HEK293 (cell line): ENCODE measurements around the gene PWWP2B.

Experiments used
- GFI1B ChIP-seq: fragments of 450-650 bp; formaldehyde crosslinking; IDR thresholded peaks from 2 replicates; pipeline ENCODE4 v1.5.1; 2016; ENCODE audit warnings: missing biosample characterization, missing genetic modification characterization
- GLIS1 ChIP-seq: fragments of 450-650 bp; formaldehyde crosslinking; IDR thresholded peaks from 2 replicates; pipeline ENCODE4 v1.5.1; 2016; ENCODE audit warnings: missing biosample characterization, missing genetic modification characterization
- HIC1 ChIP-seq: fragments of 450-650 bp; formaldehyde crosslinking; IDR thresholded peaks from 2 replicates; pipeline ENCODE4 v1.5.1; 2016; ENCODE audit warnings: missing biosample characterization, missing genetic modification characterization
- IKZF3 ChIP-seq: fragments of 450-650 bp; IDR thresholded peaks from 2 replicates; pipeline ENCODE4 v1.5.0; 2018; ENCODE audit warnings: missing biosample characterization, mild to moderate bottlenecking, missing genetic modification characterization, moderate library complexity
- MEIS1 ChIP-seq: sonication (generic); formaldehyde crosslinking; IDR thresholded peaks from 2 replicates; pipeline ENCODE4 v1.8.1; 2022; ENCODE audit warnings: missing genetic modification reagents, mild to moderate bottlenecking, borderline replicate concordance
- MZF1 ChIP-seq: fragments of 450-650 bp; formaldehyde crosslinking; IDR thresholded peaks from 2 replicates; pipeline ENCODE4 v1.5.1; 2017; ENCODE audit warnings: missing biosample characterization, missing genetic modification characterization, borderline replicate concordance
- PATZ1 ChIP-seq: fragments of 450-650 bp; formaldehyde crosslinking; IDR thresholded peaks from 2 replicates; pipeline ENCODE4 v1.5.1; 2016; ENCODE audit warnings: missing biosample characterization, missing genetic modification characterization
- PBX3 ChIP-seq: sonication (generic); formaldehyde crosslinking; IDR thresholded peaks from 2 replicates; pipeline ENCODE4 v1.8.1; 2022; ENCODE audit warnings: mild to moderate bottlenecking, moderate library complexity, missing genetic modification reagents
- TCF7L2 ChIP-seq: IDR thresholded peaks from 2 replicates; pipeline ENCODE4 v1.6.1; 2011; ENCODE audit warnings: low read depth, mild to moderate bottlenecking, inconsistent platforms, low read length, moderate library complexity, borderline replicate concordance
- ZBTB6 ChIP-seq: fragments of 450-650 bp; formaldehyde crosslinking; IDR thresholded peaks from 2 replicates; pipeline ENCODE4 v1.5.1; 2017; ENCODE audit warnings: missing biosample characterization, missing genetic modification characterization
- ZFP69B ChIP-seq: fragments of 450-650 bp; formaldehyde crosslinking; IDR thresholded peaks from 2 replicates; pipeline ENCODE4 v1.5.1; 2016; ENCODE audit warnings: missing biosample characterization, missing genetic modification characterization
- ZNF155 ChIP-seq: fragments of 450-650 bp; formaldehyde crosslinking; IDR thresholded peaks from 2 replicates; pipeline ENCODE4 v1.5.1; 2016; ENCODE audit warnings: missing biosample characterization, missing genetic modification characterization
- ZNF19 ChIP-seq: fragments of 450-650 bp; formaldehyde crosslinking; IDR thresholded peaks from 2 replicates; pipeline ENCODE4; 2016; ENCODE audit warnings: missing biosample characterization, missing genetic modification characterization, low read depth
- ZNF2 ChIP-seq: fragments of 450-650 bp; formaldehyde crosslinking; IDR thresholded peaks from 2 replicates; pipeline ENCODE4 v1.5.1; 2016; ENCODE audit warnings: missing biosample characterization, missing genetic modification characterization
- ZNF202 ChIP-seq: fragments of 450-650 bp; formaldehyde crosslinking; IDR thresholded peaks from 2 replicates; pipeline ENCODE4 v1.5.1; 2016; ENCODE audit warnings: missing biosample characterization, missing genetic modification characterization, borderline replicate concordance
- ZNF214 ChIP-seq: fragments of 450-650 bp; formaldehyde crosslinking; IDR thresholded peaks from 2 replicates; pipeline ENCODE4 v1.5.1; 2017; ENCODE audit warnings: missing biosample characterization, mild to moderate bottlenecking, missing genetic modification characterization, borderline replicate concordance
- ZNF394 ChIP-seq: fragments of 450-650 bp; formaldehyde crosslinking; IDR thresholded peaks from 2 replicates; pipeline ENCODE4 v1.5.1; 2016; ENCODE audit warnings: missing biosample characterization, missing genetic modification characterization, mild to moderate bottlenecking, moderate library complexity, borderline replicate concordance
- ZNF416 ChIP-seq: fragments of 450-650 bp; formaldehyde crosslinking; IDR thresholded peaks from 2 replicates; pipeline ENCODE4 v1.5.1; 2016; ENCODE audit warnings: missing biosample characterization, missing genetic modification characterization
- ZNF433 ChIP-seq: fragments of 450-650 bp; formaldehyde crosslinking; IDR thresholded peaks from 2 replicates; pipeline ENCODE4 v1.5.1; 2016; ENCODE audit warnings: missing biosample characterization, missing genetic modification characterization, low read depth
- ZNF510 ChIP-seq: fragments of 450-650 bp; formaldehyde crosslinking; IDR thresholded peaks from 2 replicates; pipeline ENCODE4 v1.5.1; 2018; ENCODE audit warnings: mild to moderate bottlenecking, missing genetic modification characterization, missing biosample characterization; ENCODE audit not compliant: insufficient replicate concordance
- ZNF521 ChIP-seq: fragments of 450-650 bp; formaldehyde crosslinking; IDR thresholded peaks from 2 replicates; pipeline ENCODE4 v1.5.1; 2017; ENCODE audit warnings: missing biosample characterization, mild to moderate bottlenecking, missing genetic modification characterization
- ZNF623 ChIP-seq: fragments of 450-650 bp; formaldehyde crosslinking; IDR thresholded peaks from 2 replicates; pipeline ENCODE4 v1.5.1; 2016; ENCODE audit warnings: missing biosample characterization, missing genetic modification characterization
- ZNF629 ChIP-seq: fragments of 450-650 bp; formaldehyde crosslinking; IDR thresholded peaks from 2 replicates; pipeline ENCODE4 v1.5.1; 2017; ENCODE audit warnings: missing biosample characterization, missing genetic modification characterization
- ZNF658 ChIP-seq: fragments of 450-650 bp; formaldehyde crosslinking; IDR thresholded peaks from 2 replicates; pipeline ENCODE4; 2016; ENCODE audit warnings: missing biosample characterization, missing genetic modification characterization
- ZNF768 ChIP-seq: fragments of 450-650 bp; formaldehyde crosslinking; IDR thresholded peaks from 2 replicates; pipeline ENCODE4 v1.5.1; 2018; ENCODE audit warnings: missing biosample characterization, mild to moderate bottlenecking, missing genetic modification characterization
- ZSCAN30 ChIP-seq: fragments of 450-650 bp; IDR thresholded peaks from 2 replicates; pipeline ENCODE4 v1.5.1; 2018; ENCODE audit warnings: missing biosample characterization, mild to moderate bottlenecking, missing genetic modification characterization, moderate library complexity
- TF ChIP-seq, protein P1 (sequence below): fragments of 450-650 bp; IDR thresholded peaks from 2 replicates; pipeline ENCODE4 v1.5.1; 2018; ENCODE audit warnings: missing biosample characterization, mild to moderate bottlenecking, missing genetic modification characterization
- TF ChIP-seq, protein P2 (sequence below): fragments of 450-650 bp; formaldehyde crosslinking; IDR thresholded peaks from 2 replicates; pipeline ENCODE4 v1.5.1; 2016; ENCODE audit warnings: missing biosample characterization, missing genetic modification characterization

Gene PWWP2B

GRCh38 chr10:132444877-132445351, 47.9 kb downstream of the PWWP2B start (continued):
- TF ChIP-seq PATZ1 (tag by site-specific recombination) (peak; percentile 26; the same call in 1 of the 2 replicates), ZNF658 (tag by site-specific recombination) (no peak), ZNF202 (tag by site-specific recombination) (no peak), ZNF416 (tag by site-specific recombination) (no peak), ZNF433 (tag by site-specific recombination) (no peak), ZNF19 (tag by site-specific recombination) (no peak), ZNF2 (tag by site-specific recombination) (no peak), HIC1 (tag by site-specific recombination) (no peak), IKZF3 (peak; percentile 75), ZNF629 (tag by site-specific recombination) (no peak), ZNF521 (no peak), ZNF394 (tag by site-specific recombination) (peak; percentile 58; the same call in 1 of the 2 replicates), ZBTB6 (tag by site-specific recombination) (no peak), MEIS1 (CRISPR knock-in tag) (no peak), ZNF768 (no peak), MZF1 (tag by site-specific recombination) (no peak), GLIS1 (tag by site-specific recombination) (peak; percentile 95), ZNF214 (no peak), PBX3 (CRISPR knock-in tag) (no peak), GFI1B (tag by site-specific recombination) (no peak), ZNF510 (tag by site-specific recombination) (no peak), ZNF623 (tag by site-specific recombination) (no peak), ZSCAN30 (tag by site-specific recombination) (no peak), ZFP69B (tag by site-specific recombination) (0 out of 2 replicates have a peak, but pooled peaks have one; percentile 32), TCF7L2 (no peak), ZNF155 (tag by site-specific recombination) (no peak)
- TF ChIP-seq, protein P1, sequence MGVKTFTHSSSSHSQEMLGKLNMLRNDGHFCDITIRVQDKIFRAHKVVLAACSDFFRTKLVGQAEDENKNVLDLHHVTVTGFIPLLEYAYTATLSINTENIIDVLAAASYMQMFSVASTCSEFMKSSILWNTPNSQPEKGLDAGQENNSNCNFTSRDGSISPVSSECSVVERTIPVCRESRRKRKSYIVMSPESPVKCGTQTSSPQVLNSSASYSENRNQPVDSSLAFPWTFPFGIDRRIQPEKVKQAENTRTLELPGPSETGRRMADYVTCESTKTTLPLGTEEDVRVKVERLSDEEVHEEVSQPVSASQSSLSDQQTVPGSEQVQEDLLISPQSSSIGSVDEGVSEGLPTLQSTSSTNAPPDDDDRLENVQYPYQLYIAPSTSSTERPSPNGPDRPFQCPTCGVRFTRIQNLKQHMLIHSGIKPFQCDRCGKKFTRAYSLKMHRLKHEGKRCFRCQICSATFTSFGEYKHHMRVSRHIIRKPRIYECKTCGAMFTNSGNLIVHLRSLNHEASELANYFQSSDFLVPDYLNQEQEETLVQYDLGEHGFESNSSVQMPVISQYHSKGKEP: no peak
- TF ChIP-seq, protein P2, sequence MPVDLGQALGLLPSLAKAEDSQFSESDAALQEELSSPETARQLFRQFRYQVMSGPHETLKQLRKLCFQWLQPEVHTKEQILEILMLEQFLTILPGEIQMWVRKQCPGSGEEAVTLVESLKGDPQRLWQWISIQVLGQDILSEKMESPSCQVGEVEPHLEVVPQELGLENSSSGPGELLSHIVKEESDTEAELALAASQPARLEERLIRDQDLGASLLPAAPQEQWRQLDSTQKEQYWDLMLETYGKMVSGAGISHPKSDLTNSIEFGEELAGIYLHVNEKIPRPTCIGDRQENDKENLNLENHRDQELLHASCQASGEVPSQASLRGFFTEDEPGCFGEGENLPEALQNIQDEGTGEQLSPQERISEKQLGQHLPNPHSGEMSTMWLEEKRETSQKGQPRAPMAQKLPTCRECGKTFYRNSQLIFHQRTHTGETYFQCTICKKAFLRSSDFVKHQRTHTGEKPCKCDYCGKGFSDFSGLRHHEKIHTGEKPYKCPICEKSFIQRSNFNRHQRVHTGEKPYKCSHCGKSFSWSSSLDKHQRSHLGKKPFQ (tag by site-specific recombination): no peak
